CD4-positive, alpha-beta T cell treated with Interleukin-15 for 1 hour (primary cell): ENCODE data around the gene SEC31A.

Experiments
- DNase-seq: peaks from one replicate; pipeline ENCODE4 v3.0.0-alpha.2; 2020

SEC31A gene

GRCh38 chr4:82787342-82787741 lies 103.6 kb downstream of the SEC31A start:
- no peak for DNase-seq

GRCh38 chr4:82786828-82787227 lies 104.1 kb downstream of the SEC31A start:
- no peak for DNase-seq

- DNase-seq = no peak
These were observed 105.1 kb downstream of the SEC31A start for GRCh38 chr4:82785611-82786400.

GRCh38 chr4:82784681-82785610 lies 106.0 kb downstream of the SEC31A start:
- DNase-seq = no peak

- DNase-seq = no peak
These were observed 108.2 kb downstream of the SEC31A start for GRCh38 chr4:82782626-82783345.

- no peak for DNase-seq
These were observed 110.2 kb downstream of the SEC31A start for GRCh38 chr4:82780752-82781231.

GRCh38 chr4:82780170-82780751 lies 110.7 kb downstream of the SEC31A start:
- DNase-seq = no peak

GRCh38 chr4:82779032-82779431 lies 111.9 kb downstream of the SEC31A start:
- no peak for DNase-seq

GRCh38 chr4:82777857-82778525 lies 113.0 kb downstream of the SEC31A start:
- no peak for DNase-seq

GRCh38 chr4:82776925-82777542 lies 113.9 kb downstream of the SEC31A start:
- DNase-seq = no peak

- no peak for DNase-seq
These were observed 115.7 kb downstream of the SEC31A start for GRCh38 chr4:82775243-82775642.

- DNase-seq = no peak
These were observed 116.2 kb downstream of the SEC31A start for GRCh38 chr4:82774711-82775171.

- DNase-seq = no peak
These were observed 117.9 kb downstream of the SEC31A start for GRCh38 chr4:82773057-82773456.

- DNase-seq = no peak
These were observed 120.3 kb downstream of the SEC31A start for GRCh38 chr4:82770607-82771006.
